ENCODE measurements around the gene FNDC3B.

FNDC3B gene

DNA sequence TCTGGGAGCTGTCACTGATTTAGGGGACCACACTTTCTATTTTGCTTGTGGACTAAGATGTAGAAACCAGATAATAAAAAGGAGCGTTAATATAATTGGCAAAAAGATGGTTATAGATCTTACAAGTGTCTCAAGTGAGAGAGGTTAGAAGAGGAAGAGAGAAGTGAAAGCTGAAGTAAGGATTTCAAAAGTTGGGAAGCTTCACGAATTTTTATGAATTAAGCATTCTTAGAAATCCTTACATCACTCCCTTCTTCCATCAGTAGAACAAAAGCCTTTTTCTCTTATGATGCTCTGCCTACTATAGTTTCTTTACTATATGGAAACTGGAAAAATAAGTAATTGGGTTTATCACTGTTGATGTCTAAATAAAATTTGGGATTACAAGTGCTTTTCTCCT, 146.5 kb downstream of the FNDC3B start:
- TF ChIP-seq, protein P1, sequence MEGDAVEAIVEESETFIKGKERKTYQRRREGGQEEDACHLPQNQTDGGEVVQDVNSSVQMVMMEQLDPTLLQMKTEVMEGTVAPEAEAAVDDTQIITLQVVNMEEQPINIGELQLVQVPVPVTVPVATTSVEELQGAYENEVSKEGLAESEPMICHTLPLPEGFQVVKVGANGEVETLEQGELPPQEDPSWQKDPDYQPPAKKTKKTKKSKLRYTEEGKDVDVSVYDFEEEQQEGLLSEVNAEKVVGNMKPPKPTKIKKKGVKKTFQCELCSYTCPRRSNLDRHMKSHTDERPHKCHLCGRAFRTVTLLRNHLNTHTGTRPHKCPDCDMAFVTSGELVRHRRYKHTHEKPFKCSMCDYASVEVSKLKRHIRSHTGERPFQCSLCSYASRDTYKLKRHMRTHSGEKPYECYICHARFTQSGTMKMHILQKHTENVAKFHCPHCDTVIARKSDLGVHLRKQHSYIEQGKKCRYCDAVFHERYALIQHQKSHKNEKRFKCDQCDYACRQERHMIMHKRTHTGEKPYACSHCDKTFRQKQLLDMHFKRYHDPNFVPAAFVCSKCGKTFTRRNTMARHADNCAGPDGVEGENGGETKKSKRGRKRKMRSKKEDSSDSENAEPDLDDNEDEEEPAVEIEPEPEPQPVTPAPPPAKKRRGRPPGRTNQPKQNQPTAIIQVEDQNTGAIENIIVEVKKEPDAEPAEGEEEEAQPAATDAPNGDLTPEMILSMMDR (IDR thresholded peaks at IDR 0.05; ENCODE audit: low read depth, low read length), result no peak
- no peak for TF ChIP-seq EZH2phosphoT487 (IDR thresholded peaks at IDR 0.05; ENCODE audit: low read depth)
- Histone ChIP-seq H3K36me3 (replicated peaks; ENCODE audit: low read depth, low read length) (no peaks in the 10 kb centered on the region), H3K4me1 (ENCODE audit: low read length) (peaks cover 5% of the 10 kb centered on the region), H3K79me2 (ENCODE audit: low read length) (no peaks in the 10 kb centered on the region), H3K27me3 (ENCODE audit: low read depth, low read length) (no peaks in the 10 kb centered on the region), H3K9ac (ENCODE audit: low read length) (no peak overlapping the region), H2AFZ (ENCODE audit: low read depth, low read length) (no peak overlapping the region), H4K20me1 (ENCODE audit: insufficient read depth, low read length) (0 out of 2 replicates have a peak, but pooled peaks cover 2% of the 10 kb centered on the region), H3K4me2 (ENCODE audit: low read length) (no peak overlapping the region), H3K27ac (ENCODE audit: low read length) (no peak overlapping the region), H3K9me3 (ENCODE audit: insufficient read depth, low read length) (no peaks in the 10 kb centered on the region), H3K4me3 (ENCODE audit: low read length) (no peak overlapping the region)

DNA sequence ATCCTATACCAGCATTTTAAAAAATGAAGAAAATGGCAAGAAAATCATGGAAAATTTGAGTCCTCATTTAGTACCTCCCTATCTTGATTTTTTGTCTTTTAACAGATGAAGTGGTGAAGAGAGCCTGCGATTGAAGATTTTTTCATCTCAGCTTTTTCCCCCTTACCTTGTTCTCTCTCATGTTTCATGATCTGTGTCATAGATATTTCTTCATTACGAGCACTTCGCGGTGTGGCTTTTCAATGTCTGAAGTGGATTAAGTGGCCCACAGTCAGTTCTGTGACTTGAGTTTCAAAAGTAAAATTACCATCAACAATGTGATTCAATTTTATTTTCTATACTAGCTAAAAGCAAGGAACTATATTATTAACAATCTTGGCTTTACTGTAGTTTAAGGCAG, 147.2 kb downstream of the FNDC3B start:
- no peak overlapping the region for H3K27ac ChIP-seq (ENCODE audit: low read length)
- H3K9me3 ChIP-seq (ENCODE audit: insufficient read depth, low read length), result no peaks in the 10 kb centered on the region
- no peak overlapping the region for H3K4me2 ChIP-seq (ENCODE audit: low read length)
- H3K4me1 ChIP-seq (ENCODE audit: low read length), result peaks cover 5% of the 10 kb centered on the region
- TF ChIP-seq, protein P1 (IDR thresholded peaks at IDR 0.05; ENCODE audit: low read depth, low read length), result no peak
- no peak for TF ChIP-seq EZH2phosphoT487 (IDR thresholded peaks at IDR 0.05; ENCODE audit: low read depth)
- H2AFZ ChIP-seq (ENCODE audit: low read depth, low read length), result no peak overlapping the region
- H3K9ac ChIP-seq (ENCODE audit: low read length), result no peak overlapping the region
- no peaks in the 10 kb centered on the region for H3K36me3 ChIP-seq (replicated peaks; ENCODE audit: low read depth, low read length)
- H3K4me3 ChIP-seq (ENCODE audit: low read length), result no peak overlapping the region
- H3K79me2 ChIP-seq (ENCODE audit: low read length), result no peaks in the 10 kb centered on the region
- H4K20me1 ChIP-seq (ENCODE audit: insufficient read depth, low read length), result 0 out of 2 replicates have a peak, but pooled peaks cover 2% of the 10 kb centered on the region
- no peaks in the 10 kb centered on the region for H3K27me3 ChIP-seq (ENCODE audit: low read depth, low read length)

DNA sequence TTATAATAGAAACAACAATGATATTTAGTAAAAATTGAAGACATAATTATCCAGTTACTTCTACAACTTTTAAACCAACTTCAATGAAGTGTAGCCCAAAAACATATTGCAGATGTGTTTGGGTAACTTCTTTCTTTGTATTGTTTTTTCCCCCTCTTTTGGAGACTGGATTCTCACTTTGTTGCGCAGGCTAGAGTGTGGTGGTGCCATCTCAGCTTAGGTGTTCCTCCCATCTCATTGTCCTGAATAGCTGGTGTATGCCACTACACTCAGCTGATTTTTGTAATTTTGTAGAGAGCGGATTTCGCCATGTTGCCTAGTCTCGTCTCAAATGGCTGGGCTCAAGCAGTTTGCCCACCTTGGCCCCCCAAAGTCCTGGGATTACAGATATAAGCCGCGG, 148.1 kb downstream of the FNDC3B start:
- H4K20me1 ChIP-seq (ENCODE audit: insufficient read depth, low read length), result 0 out of 2 replicates have a peak, but pooled peaks cover 2% of the 10 kb centered on the region
- no peak overlapping the region for H3K4me2 ChIP-seq (ENCODE audit: low read length)
- TF ChIP-seq, protein P1 (IDR thresholded peaks at IDR 0.05; ENCODE audit: low read depth, low read length), result no peak
- no peak for TF ChIP-seq EZH2phosphoT487 (IDR thresholded peaks at IDR 0.05; ENCODE audit: low read depth)
- no peak overlapping the region for H3K4me3 ChIP-seq (ENCODE audit: low read length)
- H3K27ac ChIP-seq (ENCODE audit: low read length), result no peak overlapping the region
- no peaks in the 10 kb centered on the region for H3K9me3 ChIP-seq (ENCODE audit: insufficient read depth, low read length)
- H3K9ac ChIP-seq (ENCODE audit: low read length), result no peak overlapping the region
- H3K36me3 ChIP-seq (replicated peaks; ENCODE audit: low read depth, low read length), result no peaks in the 10 kb centered on the region
- H2AFZ ChIP-seq (ENCODE audit: low read depth, low read length), result no peak overlapping the region
- no peaks in the 10 kb centered on the region for H3K27me3 ChIP-seq (ENCODE audit: low read depth, low read length)
- peaks cover 5% of the 10 kb centered on the region for H3K4me1 ChIP-seq (ENCODE audit: low read length)
- no peaks in the 10 kb centered on the region for H3K79me2 ChIP-seq (ENCODE audit: low read length)

DNA sequence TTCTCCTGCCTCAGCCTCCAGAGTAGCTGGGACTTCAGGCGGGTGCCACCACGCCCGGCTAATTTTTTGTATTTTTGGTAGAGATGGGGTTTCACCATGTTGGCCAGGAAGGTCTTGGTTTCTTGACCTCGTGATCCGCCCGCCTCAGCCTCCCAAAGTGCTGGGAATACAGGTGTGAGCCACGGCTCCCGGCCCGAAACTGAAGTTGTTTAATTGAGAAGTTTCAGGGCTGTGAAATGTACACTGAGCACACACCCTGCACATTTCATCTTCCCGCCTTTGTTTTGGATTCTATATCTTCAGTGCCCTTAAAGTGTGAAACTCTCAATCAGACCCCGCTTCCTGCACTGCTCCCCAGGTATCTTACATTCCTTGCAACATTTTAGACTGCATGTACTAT, 149.1 kb downstream of the FNDC3B start:
- Histone ChIP-seq H3K9ac (ENCODE audit: low read length) (no peak overlapping the region), H3K79me2 (ENCODE audit: low read length) (no peaks in the 10 kb centered on the region), H3K4me2 (ENCODE audit: low read length) (no peak overlapping the region)

More for the DNA sequence above, 149.1 kb downstream of the FNDC3B start:
- no peak for TF ChIP-seq EZH2phosphoT487 (IDR thresholded peaks at IDR 0.05; ENCODE audit: low read depth)
- Histone ChIP-seq H3K27me3 (ENCODE audit: low read depth, low read length) (no peaks in the 10 kb centered on the region), H3K9me3 (ENCODE audit: insufficient read depth, low read length) (no peaks in the 10 kb centered on the region), H2AFZ (ENCODE audit: low read depth, low read length) (no peak overlapping the region), H3K4me3 (ENCODE audit: low read length) (no peak overlapping the region), H3K36me3 (replicated peaks; ENCODE audit: low read depth, low read length) (no peaks in the 10 kb centered on the region), H3K27ac (ENCODE audit: low read length) (no peak overlapping the region), H4K20me1 (ENCODE audit: insufficient read depth, low read length) (0 out of 2 replicates have a peak, but pooled peaks cover 2% of the 10 kb centered on the region), H3K4me1 (ENCODE audit: low read length) (peaks cover 5% of the 10 kb centered on the region)

Data from OCI-LY3 (cell line).